ENCODE measurements around the gene PPDPF. TPM values are rescaled to one million over a fixed set of nuclear protein-coding genes. Genes with fewer than 3 reads are reported as not detected.

Gene PPDPF
- polyA plus RNA-seq, 1 donor from 2014 or later: 95.1 TPM

- no peak overlapping the region for H3K4me2 ChIP-seq (ENCODE audit: low read length)
- H3K79me2 ChIP-seq (replicated peaks; ENCODE audit: insufficient read depth, low read length): no peaks in the 10 kb centered on the region
- H2AFZ ChIP-seq (ENCODE audit: low read depth, low read length): no peak overlapping the region
- H3K9ac ChIP-seq (ENCODE audit: low read length): no peak overlapping the region
- H3K4me3 ChIP-seq (ENCODE audit: low read length): no peak overlapping the region
- H3F3A ChIP-seq (ENCODE audit: insufficient read depth, low read length, poor library complexity, severe bottlenecking): no peaks in the 10 kb centered on the region
- peaks cover 18% of the 10 kb centered on the region for H3K36me3 ChIP-seq (ENCODE audit: insufficient read depth, low read length)
- no peaks in the 10 kb centered on the region for H4K20me1 ChIP-seq (ENCODE audit: insufficient read depth)
- no peak overlapping the region for H3K27ac ChIP-seq (ENCODE audit: low read length)
- H3K9me3 ChIP-seq (ENCODE audit: low read length): no peaks in the 10 kb centered on the region
- no peaks in the 10 kb centered on the region for H3K27me3 ChIP-seq (ENCODE audit: insufficient read depth, low read depth, low read length)
- TF ChIP-seq CTCF (IDR thresholded peaks at IDR 0.05; ENCODE audit: poor library complexity, severe bottlenecking): no peak
- no peak for TF ChIP-seq EP300 (conservative IDR thresholded peaks at IDR 0.05; ENCODE audit: poor library complexity, severe bottlenecking)
- TF ChIP-seq MXI1 (conservative IDR thresholded peaks at IDR 0.05; ENCODE audit: poor library complexity, severe bottlenecking): no peak
- TF ChIP-seq, protein P1, sequence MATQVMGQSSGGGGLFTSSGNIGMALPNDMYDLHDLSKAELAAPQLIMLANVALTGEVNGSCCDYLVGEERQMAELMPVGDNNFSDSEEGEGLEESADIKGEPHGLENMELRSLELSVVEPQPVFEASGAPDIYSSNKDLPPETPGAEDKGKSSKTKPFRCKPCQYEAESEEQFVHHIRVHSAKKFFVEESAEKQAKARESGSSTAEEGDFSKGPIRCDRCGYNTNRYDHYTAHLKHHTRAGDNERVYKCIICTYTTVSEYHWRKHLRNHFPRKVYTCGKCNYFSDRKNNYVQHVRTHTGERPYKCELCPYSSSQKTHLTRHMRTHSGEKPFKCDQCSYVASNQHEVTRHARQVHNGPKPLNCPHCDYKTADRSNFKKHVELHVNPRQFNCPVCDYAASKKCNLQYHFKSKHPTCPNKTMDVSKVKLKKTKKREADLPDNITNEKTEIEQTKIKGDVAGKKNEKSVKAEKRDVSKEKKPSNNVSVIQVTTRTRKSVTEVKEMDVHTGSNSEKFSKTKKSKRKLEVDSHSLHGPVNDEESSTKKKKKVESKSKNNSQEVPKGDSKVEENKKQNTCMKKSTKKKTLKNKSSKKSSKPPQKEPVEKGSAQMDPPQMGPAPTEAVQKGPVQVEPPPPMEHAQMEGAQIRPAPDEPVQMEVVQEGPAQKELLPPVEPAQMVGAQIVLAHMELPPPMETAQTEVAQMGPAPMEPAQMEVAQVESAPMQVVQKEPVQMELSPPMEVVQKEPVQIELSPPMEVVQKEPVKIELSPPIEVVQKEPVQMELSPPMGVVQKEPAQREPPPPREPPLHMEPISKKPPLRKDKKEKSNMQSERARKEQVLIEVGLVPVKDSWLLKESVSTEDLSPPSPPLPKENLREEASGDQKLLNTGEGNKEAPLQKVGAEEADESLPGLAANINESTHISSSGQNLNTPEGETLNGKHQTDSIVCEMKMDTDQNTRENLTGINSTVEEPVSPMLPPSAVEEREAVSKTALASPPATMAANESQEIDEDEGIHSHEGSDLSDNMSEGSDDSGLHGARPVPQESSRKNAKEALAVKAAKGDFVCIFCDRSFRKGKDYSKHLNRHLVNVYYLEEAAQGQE (IDR thresholded peaks at IDR 0.05; ENCODE audit: borderline replicate concordance): no peak
- TF ChIP-seq TAF1 (IDR thresholded peaks at IDR 0.05; ENCODE audit: low read depth): no peak
- TF ChIP-seq POLR2AphosphoS5 (IDR thresholded peaks at IDR 0.05): no peak
- no peak for TF ChIP-seq RAD21 (conservative IDR thresholded peaks at IDR 0.05)
- no peak for TF ChIP-seq EZH2 (IDR thresholded peaks at IDR 0.05; ENCODE audit: borderline replicate concordance, insufficient read depth, low read length, poor library complexity, severe bottlenecking)
- TF ChIP-seq SMC3 (conservative IDR thresholded peaks at IDR 0.05; ENCODE audit: poor library complexity): no peak
- H3K9me2 ChIP-seq (ENCODE audit: insufficient read depth, low read length): no peaks in the 10 kb centered on the region
Measured at GRCh38 chr20:63491078-63491477, 29.5 kb upstream of the PPDPF start.

DNA sequence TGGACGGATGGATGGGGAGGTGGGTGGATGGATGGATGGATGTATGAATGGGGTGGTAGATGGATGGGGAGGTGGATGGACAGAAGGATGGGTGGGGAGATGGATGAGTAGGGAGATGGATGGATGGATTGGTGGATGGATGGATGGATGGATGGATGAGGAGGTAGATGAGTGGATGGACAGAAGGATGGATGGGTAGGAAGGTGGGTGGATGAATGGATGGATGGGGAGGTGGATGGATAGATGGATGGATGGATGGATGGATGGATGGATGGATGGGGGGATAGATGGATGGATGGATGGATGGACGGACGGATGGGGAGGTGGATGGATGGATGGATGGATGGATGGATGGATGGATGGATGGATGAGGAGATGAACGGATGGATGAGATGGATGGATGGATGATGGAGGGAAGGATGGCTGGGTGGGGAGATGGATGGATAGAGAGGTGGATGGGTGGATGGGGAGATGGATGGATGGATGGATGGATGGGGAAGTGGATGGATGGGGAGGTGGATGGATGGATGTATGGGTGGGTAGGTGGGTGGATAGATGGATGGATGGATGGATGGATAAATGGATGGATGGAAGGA lies 28.8 kb upstream of the PPDPF start:
- Histone ChIP-seq H3K4me3 (ENCODE audit: low read length) (no peak overlapping the region), H3F3A (ENCODE audit: insufficient read depth, low read length, poor library complexity, severe bottlenecking) (no peaks in the 10 kb centered on the region), H4K20me1 (ENCODE audit: insufficient read depth) (no peaks in the 10 kb centered on the region), H3K9me3 (ENCODE audit: low read length) (no peaks in the 10 kb centered on the region), H3K36me3 (ENCODE audit: insufficient read depth, low read length) (peaks cover 18% of the 10 kb centered on the region), H3K79me2 (replicated peaks; ENCODE audit: insufficient read depth, low read length) (no peaks in the 10 kb centered on the region), H3K9me2 (ENCODE audit: insufficient read depth, low read length) (no peaks in the 10 kb centered on the region), H3K4me2 (ENCODE audit: low read length) (no peak overlapping the region), H3K9ac (ENCODE audit: low read length) (no peak overlapping the region), H2AFZ (ENCODE audit: low read depth, low read length) (no peak overlapping the region), H3K27me3 (ENCODE audit: insufficient read depth, low read depth, low read length) (no peaks in the 10 kb centered on the region), H3K27ac (ENCODE audit: low read length) (no peak overlapping the region)
- TF ChIP-seq EP300 (conservative IDR thresholded peaks at IDR 0.05; ENCODE audit: poor library complexity, severe bottlenecking) (no peak), POLR2AphosphoS5 (IDR thresholded peaks at IDR 0.05) (no peak), TAF1 (IDR thresholded peaks at IDR 0.05; ENCODE audit: low read depth) (no peak), SMC3 (conservative IDR thresholded peaks at IDR 0.05; ENCODE audit: poor library complexity) (no peak), MXI1 (conservative IDR thresholded peaks at IDR 0.05; ENCODE audit: poor library complexity, severe bottlenecking) (no peak), RAD21 (conservative IDR thresholded peaks at IDR 0.05) (no peak), CTCF (IDR thresholded peaks at IDR 0.05; ENCODE audit: poor library complexity, severe bottlenecking) (no peak), EZH2 (IDR thresholded peaks at IDR 0.05; ENCODE audit: borderline replicate concordance, insufficient read depth, low read length, poor library complexity, severe bottlenecking) (no peak)
- TF ChIP-seq, protein P1 (IDR thresholded peaks at IDR 0.05; ENCODE audit: borderline replicate concordance): no peak
